Stimulated activated CD8-positive, alpha-beta memory T cell treated with anti-CD3 and anti-CD28 coated beads, Interleukin-7, amount 100 ng/mL, for 1 hour (primary cell): Measurements from ENCODE around the gene CDH23.

Experiments
- DNase-seq, 2 donors: peaks; one replicate each; pipeline ENCODE4 v3.0.0-alpha.2; 2020; ENCODE audit warnings: low read depth in 2 of 2

CDH23 gene

DNA sequence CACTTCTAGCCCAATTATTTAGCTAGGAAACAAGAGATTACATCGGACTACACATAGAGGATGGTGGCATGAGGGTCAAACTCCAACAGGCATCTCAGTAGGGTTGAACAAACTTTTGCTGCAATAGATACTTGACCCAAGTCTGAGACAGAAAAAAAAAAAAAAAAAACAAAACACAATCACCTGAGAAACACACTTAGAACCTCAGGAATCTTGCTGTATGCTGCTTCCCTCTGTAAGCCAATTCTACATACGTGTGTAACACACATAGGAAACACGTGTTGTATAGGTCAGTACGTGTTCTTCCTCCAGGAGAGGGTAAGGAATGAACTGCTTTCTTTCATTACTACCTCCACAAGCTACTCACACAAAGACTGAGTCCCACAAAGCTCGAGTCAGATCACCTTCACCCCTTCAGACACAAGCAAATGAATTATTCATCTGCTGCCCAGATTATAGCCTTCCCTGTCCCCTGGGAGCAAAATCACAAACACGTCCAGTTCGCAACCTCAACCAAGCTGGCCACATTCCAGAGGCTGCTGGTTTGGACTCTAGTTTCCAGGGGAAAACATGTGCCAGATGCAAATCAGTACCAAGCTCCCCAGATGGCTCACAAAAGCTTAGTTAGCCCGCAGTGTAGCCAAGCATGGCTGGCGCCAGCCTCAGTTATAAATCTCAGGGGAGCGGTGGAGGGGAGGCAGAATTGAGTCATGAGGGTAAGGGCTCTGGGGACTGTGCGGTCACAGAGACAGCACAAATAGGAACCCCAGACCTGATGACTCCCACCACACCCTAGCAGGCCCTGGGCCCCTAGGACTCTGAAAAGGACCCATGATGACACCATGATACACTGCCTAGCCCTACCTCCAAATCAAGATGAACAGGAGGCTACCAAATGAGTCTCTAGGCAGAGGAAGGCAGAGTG, 439.2 kb downstream of the CDH23 start:
- no peak for DNase-seq

DNA sequence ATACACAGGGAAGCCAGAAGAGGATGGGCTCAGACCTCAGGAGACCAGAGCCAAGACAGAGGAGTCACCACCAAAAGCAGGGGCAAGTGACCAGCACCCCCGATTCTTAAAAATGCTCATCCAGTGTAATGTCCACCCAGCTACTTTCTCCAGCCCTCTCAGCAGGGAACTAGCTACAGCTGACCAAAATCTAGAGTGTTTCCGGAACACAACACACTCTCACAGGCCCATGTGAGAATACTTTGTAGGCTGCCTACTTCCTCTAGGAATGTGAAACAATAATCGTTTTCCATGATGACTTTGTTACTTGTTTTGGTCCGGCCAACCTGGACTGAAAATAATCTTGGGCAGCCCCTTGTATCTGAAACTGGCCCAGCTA, 439.9 kb downstream of the CDH23 start:
- no peak for DNase-seq

DNA sequence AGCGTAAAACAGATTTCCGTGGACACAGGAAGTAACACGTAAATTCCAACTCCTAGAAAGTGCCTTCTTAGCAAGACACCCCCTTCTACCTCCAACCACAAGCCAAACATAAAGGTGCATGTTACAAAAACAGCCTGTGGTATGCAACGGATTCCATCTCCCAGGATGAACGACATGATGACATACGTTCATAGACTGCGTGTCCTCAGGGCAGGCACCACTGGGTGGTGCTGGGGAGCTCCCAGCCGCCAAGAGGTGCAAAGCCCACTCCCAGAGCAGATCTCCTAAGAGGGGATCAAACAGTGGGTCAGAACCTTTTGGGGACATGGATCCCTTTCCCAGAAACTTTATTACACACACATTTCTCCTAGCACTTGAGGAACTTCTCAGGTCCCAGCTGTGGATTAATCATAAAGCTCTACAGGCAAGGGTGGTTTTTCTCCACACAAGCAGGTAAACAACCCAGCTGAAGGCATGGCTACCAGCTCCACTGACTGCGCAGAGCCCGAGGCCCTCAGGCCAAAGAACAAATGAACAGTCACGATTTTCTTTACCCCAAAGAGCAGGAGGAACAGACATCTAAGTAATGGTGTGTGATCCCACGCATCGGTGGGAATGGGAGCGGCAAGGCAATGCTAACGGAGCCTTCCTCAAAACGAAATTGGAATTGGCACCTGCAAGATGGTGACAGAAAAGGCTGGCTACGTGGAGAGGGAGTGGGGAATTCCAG, 440.5 kb downstream of the CDH23 start:
- no peak for DNase-seq

DNA sequence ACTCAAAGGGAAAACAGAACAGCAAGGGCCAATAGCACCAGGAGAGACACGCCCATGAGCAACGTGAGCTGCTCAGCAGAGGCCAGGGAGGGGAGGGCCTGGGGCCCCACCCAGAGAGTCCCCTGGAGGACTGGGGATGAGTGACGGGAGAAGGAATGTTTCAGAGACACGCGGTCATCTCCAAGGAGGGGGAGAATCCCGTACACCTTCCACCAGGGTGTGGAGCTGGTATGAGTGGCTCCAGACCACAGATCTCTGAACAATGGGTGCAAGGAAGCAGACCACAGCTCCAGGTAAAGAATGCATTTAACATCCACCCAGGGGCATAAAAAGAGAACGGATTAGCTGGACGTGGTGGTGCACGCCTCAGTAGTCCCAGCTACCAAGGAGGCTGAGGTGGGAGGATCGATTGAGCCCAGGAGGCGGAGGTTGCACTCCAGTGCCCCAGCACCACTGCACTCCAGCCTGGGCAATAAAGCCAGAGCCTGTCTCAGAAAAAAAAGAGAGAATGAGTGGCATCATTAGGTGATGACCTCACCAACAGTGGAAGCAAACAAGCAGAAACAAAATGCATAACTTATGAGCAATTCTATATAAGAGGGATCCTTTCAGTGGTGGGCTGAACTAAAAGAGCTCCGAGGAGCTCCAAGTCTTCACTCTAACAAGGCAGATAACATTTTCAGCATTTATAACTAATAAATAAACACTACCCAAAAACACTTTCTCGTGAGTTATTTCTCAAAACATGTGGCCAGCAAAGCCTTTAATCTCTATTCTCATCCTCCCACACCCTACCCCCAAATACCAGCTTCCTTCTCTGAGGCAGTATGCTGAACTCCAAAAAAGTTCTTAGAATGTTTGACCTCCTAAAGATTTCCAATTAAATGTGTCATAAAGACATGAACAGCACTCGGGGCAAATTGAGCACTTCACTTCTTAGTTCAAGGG, 441.8 kb downstream of the CDH23 start:
- DNase-seq, result no peak

DNA sequence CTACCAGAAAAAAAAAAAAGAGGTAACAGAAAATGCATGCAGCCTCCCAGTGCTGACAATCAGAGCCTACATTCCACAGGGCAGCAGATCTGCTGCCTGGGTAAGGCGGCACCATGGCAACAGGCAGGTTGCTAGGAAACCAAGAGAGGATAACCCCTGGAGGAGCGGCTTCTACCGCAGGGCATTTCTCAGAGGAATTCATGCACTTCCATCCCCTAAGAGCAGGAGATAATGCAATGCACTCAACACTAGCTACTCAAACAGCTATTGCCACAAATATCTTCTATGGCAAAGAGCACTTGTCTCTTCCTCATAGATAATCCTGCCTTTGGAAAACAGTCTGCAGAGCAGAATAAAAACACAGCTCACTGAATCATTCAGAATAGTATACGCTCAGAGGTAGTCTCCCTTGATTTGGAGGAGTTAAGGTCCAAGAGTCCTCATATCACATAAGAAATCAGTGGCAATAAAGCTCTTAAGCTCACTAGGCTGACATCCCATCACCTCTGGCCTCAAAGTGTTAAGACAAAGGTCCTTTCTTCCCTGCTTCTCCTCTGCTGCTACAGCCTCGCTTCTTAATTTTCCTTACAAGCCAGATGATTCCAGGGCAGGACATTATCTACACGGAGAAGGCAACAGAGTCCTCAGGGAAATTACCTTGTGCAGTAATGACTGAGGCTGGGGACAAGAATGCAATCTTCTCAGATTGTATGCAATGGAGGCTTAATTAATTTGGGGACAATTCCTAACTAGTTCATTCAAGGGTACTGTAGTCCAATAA, 443.6 kb downstream of the CDH23 start:
- no peak for DNase-seq

DNA sequence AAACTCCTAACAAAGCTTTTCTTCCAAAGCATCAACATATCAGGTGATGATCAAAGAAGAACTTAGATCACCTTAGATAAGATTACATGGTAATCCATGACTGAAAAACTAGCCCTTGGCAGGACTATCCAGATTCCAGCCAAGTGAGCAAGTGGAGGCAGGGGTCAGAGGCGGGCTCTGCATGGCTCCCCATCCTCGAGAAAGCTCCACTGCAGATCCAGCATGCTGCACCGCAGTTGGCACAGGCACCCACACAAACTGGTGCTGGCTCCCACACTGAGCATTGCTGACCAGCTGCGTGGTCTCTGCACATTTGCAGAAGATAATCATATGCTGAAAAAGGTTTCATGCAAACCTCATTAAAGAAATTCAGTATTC, 444.2 kb downstream of the CDH23 start:
- DNase-seq, result no peak

DNA sequence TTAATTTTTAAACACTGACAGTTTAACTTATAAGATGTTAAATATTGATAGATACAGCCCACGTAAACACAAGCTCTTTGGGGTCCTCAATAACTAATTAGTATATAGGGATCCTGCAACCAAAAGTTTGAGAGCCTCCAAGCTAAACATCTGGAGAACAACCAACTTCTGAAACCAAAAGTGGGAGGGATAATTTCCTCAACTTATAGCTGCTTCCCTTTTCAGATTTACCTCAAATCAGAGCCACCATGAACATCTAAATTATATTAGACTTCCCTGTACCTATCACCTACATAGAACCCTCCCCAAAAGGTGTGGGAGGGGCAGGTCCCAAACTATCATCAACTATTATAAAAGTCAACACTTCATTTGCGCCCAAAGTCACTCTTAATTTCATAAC, 445.7 kb downstream of the CDH23 start:
- DNase-seq, result no peak

DNA sequence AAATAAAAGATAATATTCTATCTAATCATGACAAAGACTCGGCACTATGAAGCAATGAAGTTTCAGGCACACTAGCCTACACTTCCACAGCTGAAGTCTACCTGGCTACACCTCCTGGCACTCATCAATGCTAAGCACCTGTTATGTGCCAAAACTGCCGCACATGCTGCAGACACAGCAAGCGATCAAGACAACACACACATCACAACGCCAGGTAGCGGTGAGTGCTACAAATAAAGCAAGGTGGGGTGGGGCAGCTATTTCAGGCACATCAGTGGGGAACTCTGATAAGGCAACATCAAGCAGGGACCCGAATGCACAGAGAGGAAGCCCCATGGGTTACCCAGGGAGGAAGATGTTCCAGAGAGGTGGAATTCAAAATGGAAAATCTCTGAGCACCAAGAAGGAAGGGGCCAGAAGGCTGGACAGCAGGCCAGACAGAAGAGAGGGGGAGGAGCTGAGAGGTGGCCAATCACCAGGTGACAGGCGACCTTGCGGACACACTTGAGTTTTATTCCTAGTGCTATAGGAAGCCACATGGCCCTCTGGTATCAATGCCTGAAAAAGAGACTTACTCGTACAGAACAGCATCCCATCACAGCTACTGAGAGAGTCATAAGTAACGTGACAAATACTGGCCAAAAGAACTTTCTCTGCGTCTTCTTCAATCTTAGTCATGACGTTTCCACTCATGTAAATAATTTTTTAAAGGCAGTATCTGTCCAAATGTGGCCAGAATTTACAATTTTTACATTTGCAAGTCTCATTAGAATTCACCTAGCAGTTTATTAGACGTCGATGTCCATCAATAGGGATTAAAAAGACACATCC, 446.4 kb downstream of the CDH23 start:
- no peak for DNase-seq

DNA sequence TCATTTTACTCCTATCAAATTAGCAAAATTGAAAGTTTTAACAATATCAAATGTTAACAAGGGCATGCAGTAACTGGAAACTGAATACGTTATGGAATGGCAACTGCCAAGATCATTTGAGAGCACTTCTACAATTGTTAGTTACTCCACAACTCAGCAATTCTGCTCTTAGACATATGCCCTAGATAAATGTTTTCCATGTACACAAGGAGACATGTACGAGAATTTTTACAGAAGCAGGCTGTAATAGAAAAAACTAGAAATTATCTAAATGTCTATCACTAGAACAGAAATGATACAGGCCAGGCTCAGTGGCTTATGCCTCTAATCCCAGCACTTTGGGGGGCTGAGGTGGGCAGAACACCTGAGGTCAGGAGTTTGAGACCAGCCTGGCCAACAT, 447.4 kb downstream of the CDH23 start:
- DNase-seq, result no peak

DNA sequence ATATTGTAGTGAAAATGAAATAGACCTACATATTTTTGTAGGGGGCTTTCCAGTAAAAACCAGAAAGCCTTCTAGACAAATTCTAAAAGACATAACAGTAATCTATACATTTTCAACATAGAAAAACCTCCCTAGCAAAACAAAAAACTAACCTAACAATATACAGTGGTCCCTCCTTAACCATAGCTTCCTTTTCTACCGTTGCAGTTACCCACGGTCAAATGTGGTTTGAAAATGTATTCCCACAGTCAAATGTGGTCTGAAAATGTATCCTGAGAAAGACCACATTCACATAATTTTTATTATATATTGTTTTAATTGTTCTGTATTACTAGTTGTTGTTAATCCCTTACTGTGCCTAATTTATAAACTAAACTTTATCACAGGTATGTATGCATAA, 448.0 kb downstream of the CDH23 start:
- DNase-seq, result no peak

DNA sequence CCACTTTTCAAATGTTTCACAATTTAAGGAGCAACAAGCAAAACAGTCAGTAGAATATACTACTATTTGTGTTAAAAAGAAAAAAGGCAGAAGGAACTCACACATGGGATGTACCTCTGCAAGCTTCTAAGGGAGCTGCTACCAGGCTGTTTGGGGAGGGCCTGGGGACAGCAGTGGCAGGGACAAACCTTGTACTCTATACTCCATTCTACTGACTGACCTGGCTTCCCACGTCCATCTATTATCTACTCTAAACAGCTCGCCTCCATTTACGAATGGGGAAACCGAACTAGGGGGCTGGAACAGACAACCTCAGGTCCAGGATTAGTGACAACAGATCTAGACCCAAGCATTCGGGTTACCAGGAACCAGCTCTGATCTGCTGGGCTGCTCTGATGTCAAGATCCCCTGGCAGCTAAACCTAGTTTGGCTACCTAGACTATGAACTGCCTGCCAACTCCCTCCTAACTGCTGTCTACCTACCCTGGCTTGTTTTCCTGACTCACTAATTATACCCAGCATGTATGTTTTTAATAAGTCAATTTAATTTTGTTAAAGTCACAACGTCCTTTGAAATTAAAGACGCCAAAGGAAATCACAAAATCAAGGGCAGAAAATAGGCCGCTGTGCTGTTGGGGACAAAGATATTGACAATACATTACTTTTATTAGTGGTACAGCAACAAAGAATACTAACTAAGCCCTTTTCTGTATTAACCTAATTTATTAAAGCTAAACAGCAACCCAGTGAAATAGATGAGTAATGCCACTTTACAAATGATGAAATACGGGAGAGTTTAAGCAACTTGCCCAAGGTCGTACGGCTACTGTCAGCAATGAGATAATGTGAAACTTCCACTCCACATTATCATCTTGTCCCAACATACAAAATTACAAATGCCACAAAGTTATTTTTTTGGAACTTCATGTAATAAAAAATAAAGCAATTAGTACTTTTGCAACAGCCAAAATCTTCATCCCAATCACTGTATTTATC, 449.0 kb downstream of the CDH23 start:
- DNase-seq, result no peak

DNA sequence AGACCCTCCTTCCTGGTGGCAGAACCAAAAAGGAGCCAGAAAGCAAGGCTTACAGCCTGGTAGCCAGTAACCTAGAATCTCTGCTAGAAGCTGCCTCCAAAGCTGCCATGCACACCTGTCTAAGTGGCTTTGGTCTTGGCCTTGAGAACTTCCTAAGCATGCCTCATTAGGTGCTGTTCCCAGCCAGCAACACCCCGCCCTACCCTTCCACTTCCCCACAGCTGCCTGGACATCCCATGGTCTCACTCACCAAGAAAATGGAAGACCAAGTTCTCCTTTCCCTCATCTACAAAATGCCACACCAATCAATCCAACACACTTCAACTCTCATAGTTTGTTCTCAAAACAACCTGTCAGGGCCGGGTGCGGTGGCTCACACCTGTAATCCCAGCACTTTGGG, 450.1 kb downstream of the CDH23 start:
- no peak for DNase-seq

DNA sequence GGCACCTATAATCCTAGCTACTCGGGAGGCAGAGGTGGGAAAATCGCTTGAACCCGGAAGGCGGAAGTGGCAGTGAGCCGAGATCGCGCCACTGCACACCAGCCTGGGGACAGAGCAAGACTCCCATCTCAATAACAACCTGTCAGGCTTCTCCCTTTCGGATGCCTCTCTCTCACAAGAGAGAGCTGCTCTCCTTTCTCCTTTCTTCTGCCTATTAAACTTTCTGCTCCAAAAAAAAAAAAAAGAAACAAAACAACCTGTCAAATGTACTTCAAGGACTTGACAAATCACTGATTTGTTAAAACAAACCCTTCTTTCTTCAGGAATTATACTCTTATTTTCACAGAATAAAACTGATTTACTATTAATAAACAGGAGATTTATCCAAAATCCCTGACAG, 450.7 kb downstream of the CDH23 start:
- no peak for DNase-seq

DNA sequence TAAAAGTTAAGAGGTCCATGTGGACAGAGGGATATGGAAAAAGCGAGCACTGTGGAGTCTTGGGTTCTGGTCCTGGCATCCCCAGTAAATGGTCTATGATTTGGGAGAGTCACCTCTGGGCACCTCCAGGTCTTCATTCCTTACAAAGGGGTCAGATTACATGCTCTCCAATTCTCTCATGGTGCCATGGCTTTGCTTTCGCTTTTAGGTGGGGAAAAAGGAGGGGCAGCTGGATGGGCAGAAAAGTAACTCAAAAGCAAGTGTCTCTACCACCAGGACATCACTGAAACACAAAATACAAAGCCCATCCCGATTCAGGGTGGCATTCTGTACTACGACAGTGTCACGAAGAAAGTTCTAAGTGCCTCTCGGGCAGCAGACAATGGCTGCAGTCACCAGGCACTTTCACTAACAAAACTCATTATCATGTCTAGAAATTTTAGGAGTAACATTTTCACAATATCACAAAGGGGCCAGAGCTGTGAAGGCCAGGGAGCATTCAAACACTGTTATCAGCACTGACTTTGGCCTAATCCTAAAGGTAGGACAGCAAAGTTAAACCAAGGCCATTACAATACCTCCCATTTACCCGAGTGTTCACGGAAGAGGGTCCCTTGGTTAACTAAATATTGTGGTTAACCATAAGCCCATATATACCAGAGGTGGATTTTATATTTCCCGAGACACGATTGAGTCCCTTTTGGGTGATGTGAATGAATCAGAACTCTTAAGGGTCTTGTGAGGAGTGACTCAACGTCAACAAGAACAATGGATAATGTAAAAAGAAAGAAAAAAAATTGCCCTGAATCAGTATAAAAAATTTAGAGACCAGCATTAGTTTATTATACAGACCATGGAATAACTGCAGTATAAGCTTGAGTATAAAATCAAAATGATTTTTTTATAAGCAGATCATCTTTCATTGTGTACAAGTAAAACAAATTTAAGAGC, 451.9 kb downstream of the CDH23 start:
- DNase-seq, result no peak

DNA sequence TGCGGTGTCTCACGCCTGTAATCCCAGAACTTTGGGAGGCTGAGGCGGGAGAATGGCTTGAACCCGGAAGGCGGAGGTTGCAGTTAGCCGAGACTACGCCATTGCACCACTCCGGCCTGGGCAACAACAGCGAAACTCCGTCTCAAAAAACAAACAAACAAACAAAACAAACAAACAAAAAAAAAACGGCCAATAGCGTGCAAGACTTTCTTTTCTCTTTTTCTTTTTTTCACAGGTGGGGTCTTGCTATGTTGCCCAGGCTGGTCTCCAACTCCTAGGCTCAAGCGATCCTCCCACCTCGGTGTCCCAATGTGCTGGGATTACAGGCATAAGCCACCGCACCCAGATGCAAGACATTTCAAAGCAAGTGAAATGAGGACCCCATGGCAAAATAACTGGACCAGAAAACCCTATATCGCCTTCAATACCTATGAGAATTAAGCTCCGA, 452.8 kb downstream of the CDH23 start:
- DNase-seq, result no peak

DNA sequence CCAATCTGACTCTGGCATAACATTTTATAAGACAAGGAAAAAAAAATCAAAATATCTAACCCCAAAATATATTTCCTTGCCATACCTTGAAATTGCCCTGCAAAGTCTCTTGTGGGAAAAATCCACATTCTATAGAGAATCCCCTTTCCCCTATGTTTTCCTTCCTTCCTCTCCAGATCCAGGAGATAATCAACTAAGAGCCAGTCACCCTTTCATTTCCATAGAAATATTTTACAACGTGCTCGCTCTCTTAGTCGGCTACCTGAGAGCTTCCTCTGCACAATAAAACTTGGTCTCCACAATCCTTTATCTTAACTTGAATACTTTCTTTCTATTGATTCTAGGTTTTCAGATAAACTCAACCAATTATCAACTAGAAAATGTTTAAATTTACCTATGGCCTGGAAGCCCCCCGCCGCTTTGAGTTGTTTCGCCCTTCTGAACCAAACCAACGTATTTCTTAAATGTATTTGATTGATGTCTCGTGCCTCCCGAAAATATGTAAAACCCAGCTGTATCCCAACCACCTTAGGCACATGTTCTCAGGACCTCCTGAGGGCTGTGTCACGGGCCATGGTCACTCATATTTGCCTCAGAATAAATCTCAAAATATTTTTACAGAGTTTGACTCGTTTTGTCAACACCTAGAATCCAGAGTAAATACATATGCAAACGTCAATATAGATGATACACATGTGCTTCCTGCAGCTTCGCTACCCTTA, 453.5 kb downstream of the CDH23 start:
- DNase-seq, result no peak

DNA sequence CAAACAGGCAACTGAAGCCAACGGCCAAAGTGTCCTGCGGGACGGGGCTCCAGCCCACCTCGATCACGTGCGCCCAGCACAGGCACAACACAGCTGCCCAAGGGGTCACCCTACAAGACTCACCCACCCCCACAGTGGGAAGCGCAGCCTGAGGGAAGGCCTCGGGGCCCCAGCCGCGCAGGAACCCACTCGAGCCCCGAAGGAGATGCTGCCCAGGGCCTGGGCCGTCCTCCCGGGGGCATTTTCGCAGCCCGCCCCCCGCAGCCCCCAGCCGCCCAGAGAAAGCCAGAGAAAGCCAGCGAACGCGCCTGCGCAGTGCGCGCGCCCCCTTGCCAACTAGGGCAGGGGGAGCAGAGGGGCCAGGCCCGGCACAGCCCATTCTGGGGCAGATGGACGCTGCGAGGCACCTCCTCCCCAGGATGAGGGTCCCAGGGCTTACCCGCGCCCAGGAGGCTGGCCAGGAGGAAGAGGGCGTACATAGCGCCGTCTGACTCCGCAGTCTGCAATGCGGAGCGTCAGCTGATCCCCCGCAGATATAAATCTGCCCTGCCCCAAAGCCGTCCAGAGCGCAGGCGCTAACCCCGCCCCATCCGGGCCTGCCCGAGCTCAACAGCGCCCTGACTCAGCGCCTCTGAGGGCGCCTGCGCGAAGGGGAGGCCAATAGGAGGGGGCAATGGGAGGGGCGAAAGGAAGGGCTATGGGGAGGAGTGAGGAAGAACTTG, 454.2 kb downstream of the CDH23 start, which contains the start of gene PSAP:
Gene PSAP (minus strand): TSS at position 509 of the 722 bp plus-strand sequence. CDS start 30 bp downstream, at position 479.
- peak; percentile 96 to 98 for DNase-seq
